H9 (cell line): Measurements from ENCODE around the gene ZC3H12C. TPM values are rescaled to one million over a fixed set of nuclear protein-coding genes. Genes with fewer than 3 reads are reported as not detected.

ENCODE experiments used
- DNase-seq: peaks from one replicate; pipeline ENCODE4 v3.0.0-alpha.2; 2017
- H2AFZ ChIP-seq: one replicate; pipeline ENCODE4 v1.6.1; 2013; ENCODE audit warnings: mild to moderate bottlenecking, low read length, control low read depth, moderate library complexity
- H2AK5ac ChIP-seq: 2 replicates; pipeline ENCODE4 v1.6.1; 2013; ENCODE audit warnings: low read length, control low read depth, mixed read lengths; ENCODE audit not compliant: insufficient read length
- H2BK120ac ChIP-seq: one replicate; pipeline ENCODE4 v1.6.1; 2013; ENCODE audit warnings: low read depth, mild to moderate bottlenecking, low read length, control low read depth, inconsistent platforms; ENCODE audit not compliant: poor library complexity, severe bottlenecking
- H2BK12ac ChIP-seq: 2 replicates; pipeline ENCODE4 v1.6.1; 2013; ENCODE audit warnings: low read length, control low read depth, mixed read lengths, low read depth; ENCODE audit not compliant: insufficient read length
- H2BK15ac ChIP-seq: 2 replicates; pipeline ENCODE4 v1.6.1; 2013; ENCODE audit warnings: low read depth, low read length, control low read depth
- H2BK20ac ChIP-seq: one replicate; pipeline ENCODE4 v1.6.1; 2013; ENCODE audit warnings: low read depth, mild to moderate bottlenecking, low read length, control low read depth, inconsistent platforms; ENCODE audit not compliant: poor library complexity, severe bottlenecking
- H2BK5ac ChIP-seq: 2 replicates; pipeline ENCODE4 v1.6.1; 2013; ENCODE audit warnings: low read length, control low read depth, mixed read lengths; ENCODE audit not compliant: insufficient read length
- H3K14ac ChIP-seq: 2 replicates; pipeline ENCODE4 v1.6.1; 2013; ENCODE audit warnings: low read length, control low read depth; ENCODE audit not compliant: insufficient read depth
- H3K18ac ChIP-seq: 2 replicates; pipeline ENCODE4 v1.6.1; 2013; ENCODE audit warnings: low read depth, mild to moderate bottlenecking, mixed read lengths, low read length, control low read depth; ENCODE audit not compliant: insufficient read length
- H3K23ac ChIP-seq: 2 replicates; pipeline ENCODE4 v1.6.1; 2013; ENCODE audit warnings: low read length, control low read depth, mixed read lengths, low read depth; ENCODE audit not compliant: insufficient read length
- H3K23me2 ChIP-seq: 2 replicates; pipeline ENCODE4 v1.6.1; 2013; ENCODE audit warnings: low read depth, mild to moderate bottlenecking, mixed read lengths, low read length, control low read depth; ENCODE audit not compliant: insufficient read length, poor library complexity, severe bottlenecking
- H3K27ac ChIP-seq: 2 replicates; pipeline ENCODE4 v1.5.1; 2013; ENCODE audit warnings: low read length, control low read depth, mixed read lengths, low read depth; ENCODE audit not compliant: insufficient read length
- H3K27me3 ChIP-seq: 2 replicates; pipeline ENCODE4 v1.6.1; 2013; ENCODE audit warnings: low read length, control low read depth, inconsistent platforms; ENCODE audit not compliant: insufficient read depth
- H3K4ac ChIP-seq: 2 replicates; pipeline ENCODE4 v1.6.1; 2013; ENCODE audit warnings: low read depth, mild to moderate bottlenecking, control low read depth, inconsistent platforms, low read length, moderate library complexity
- H3K4me1 ChIP-seq: 2 replicates; pipeline ENCODE4 v1.6.1; 2013; ENCODE audit warnings: low read length, control low read depth, inconsistent platforms; ENCODE audit not compliant: insufficient read depth
- H3K4me2 ChIP-seq: 2 replicates; pipeline ENCODE4 v1.6.1; 2013; ENCODE audit warnings: low read length, control low read depth, mixed read lengths; ENCODE audit not compliant: insufficient read length, insufficient read depth
- H3K56ac ChIP-seq: 2 replicates; pipeline ENCODE4 v1.6.1; 2013; ENCODE audit warnings: low read depth, mild to moderate bottlenecking, mixed read lengths, low read length, control low read depth; ENCODE audit not compliant: insufficient read length
- H3K79me1 ChIP-seq: 2 replicates; pipeline ENCODE4 v1.6.1; 2013; ENCODE audit warnings: low read depth, mild to moderate bottlenecking, moderate library complexity, low read length, control low read depth, inconsistent platforms; ENCODE audit not compliant: insufficient read depth, poor library complexity, severe bottlenecking
- H3K79me2 ChIP-seq: 2 replicates; pipeline ENCODE4 v1.6.1; 2013; ENCODE audit warnings: low read length, control low read depth, inconsistent platforms; ENCODE audit not compliant: insufficient read depth
- H3K9ac ChIP-seq: 2 replicates; pipeline ENCODE4 v1.6.1; 2013; ENCODE audit warnings: low read length, control low read depth, mixed read lengths; ENCODE audit not compliant: insufficient read length; ENCODE audit errors: extremely low read depth
- H3K9me3 ChIP-seq: one replicate; pipeline ENCODE4 v1.6.1; 2013; ENCODE audit warnings: low read depth, low read length, inconsistent platforms; ENCODE audit not compliant: control insufficient read depth
- H3T11ph ChIP-seq: one replicate; pipeline ENCODE4 v1.6.1; 2013; ENCODE audit warnings: mild to moderate bottlenecking, low read length, control low read depth, inconsistent platforms
- H4K20me1 ChIP-seq: one replicate; pipeline ENCODE4 v1.6.1; 2013; ENCODE audit not compliant: control insufficient read depth, insufficient read length, insufficient read depth
- H4K5ac ChIP-seq: 2 replicates; pipeline ENCODE4 v1.6.1; 2013; ENCODE audit warnings: low read depth, mild to moderate bottlenecking, mixed read lengths, low read length, control low read depth; ENCODE audit not compliant: insufficient read length
- H4K8ac ChIP-seq: replicated peaks from 2 replicates; pipeline ENCODE4 v1.6.1; 2013; ENCODE audit warnings: low read length, control low read depth, mixed read lengths, low read depth; ENCODE audit not compliant: insufficient read length
- H4K91ac ChIP-seq: 2 replicates; pipeline ENCODE4 v1.6.1; 2013; ENCODE audit warnings: low read depth, mild to moderate bottlenecking, moderate library complexity, mixed read lengths, low read length, control low read depth; ENCODE audit not compliant: insufficient read length
- H3K27ac Mint-ChIP-seq, 3 experiments: 2 replicates in 2 of 3; 3 replicates in 1 of 3; pipeline ENCODE4 v1.8.0; 2020 to 2021; ENCODE audit warnings: mixed read lengths in 3 of 3, mild to moderate bottlenecking in 1 of 3, moderate library complexity in 1 of 3
- H3K27me3 Mint-ChIP-seq: 2 replicates; pipeline ENCODE4 v1.8.0; 2021; ENCODE audit warnings: low read depth, mild to moderate bottlenecking, moderate library complexity, mixed read lengths
- H3K36me3 Mint-ChIP-seq, 3 experiments: 2 replicates in 2 of 3; 3 replicates in 1 of 3; pipeline ENCODE4 v1.8.0; 2020 to 2021; ENCODE audit warnings: low read depth in 3 of 3, mixed read lengths in 3 of 3; ENCODE audit not compliant: insufficient read depth in 1 of 3
- H3K4me1 Mint-ChIP-seq, 2 experiments: 2 replicates each; pipeline ENCODE4 v1.8.0; 2020; ENCODE audit warnings: mixed read lengths in 2 of 2
- H3K4me3 Mint-ChIP-seq, 2 experiments: 2 replicates in 1 of 2; 3 replicates in 1 of 2; pipeline ENCODE4 v1.8.0; 2020 to 2021; ENCODE audit warnings: mild to moderate bottlenecking in 2 of 2, mixed read lengths in 2 of 2, moderate library complexity in 1 of 2
- H3K9me3 Mint-ChIP-seq, 2 experiments: 2 replicates in 1 of 2; 3 replicates in 1 of 2; pipeline ENCODE4 v1.8.0; 2020; ENCODE audit warnings: mild to moderate bottlenecking in 2 of 2, mixed read lengths in 2 of 2, moderate library complexity in 1 of 2
- WGBS: extraction: QIAGEN DNeasy Blood & Tissue Kit; methylation state at CpG from one replicate; pipeline ENCODE4 v1.1.7; 2013; ENCODE audit warnings: missing lambda C conversion rate, low lambda C conversion rate, mixed read lengths; ENCODE audit not compliant: insufficient read length; ENCODE audit errors: extremely low coverage; 5-methylcytosine and 5-hydroxymethylcytosine counted together
- total RNA-seq: library from RNA; stranded (reverse); gene quantifications from 2 replicates; pipeline ENCODE4 v1.2.1, GENCODE V29; 2021
- TF ChIP-seq, protein P1 (sequence below): fragments of 200-600 bp; sonication (generic); conservative IDR thresholded peaks from 3 replicates; pipeline ENCODE4 v1.8.0; 2021; ENCODE audit warnings: antibody characterized with exemption, mild to moderate bottlenecking

ZC3H12C gene
- total RNA-seq, 1 experiment from 2014 or later = 4.8 TPM

DNA sequence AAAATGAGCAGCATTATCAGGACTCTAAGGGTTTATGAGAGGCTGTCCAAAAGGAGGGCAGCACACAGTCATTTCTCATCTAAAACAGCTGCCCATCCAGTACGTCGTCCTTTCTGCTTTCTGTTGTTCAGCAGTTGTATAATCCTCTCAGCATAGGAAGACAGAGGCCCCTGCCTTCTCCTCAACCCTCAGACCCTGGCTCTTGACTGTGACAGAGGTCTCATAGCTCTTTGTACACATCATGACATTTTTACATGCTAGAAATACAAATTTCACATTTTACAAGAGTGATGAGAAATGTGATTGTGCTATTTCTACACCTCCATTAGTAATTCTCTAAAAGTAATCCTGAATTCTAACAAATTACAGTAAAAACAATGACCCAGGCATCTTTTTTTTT, 36.2 kb upstream of the ZC3H12C start:
- H4K5ac ChIP-seq = no peak overlapping the region
- H2AFZ ChIP-seq = no peak overlapping the region
- H3K9me3 Mint-ChIP-seq = peaks cover 19 to 20% of the 10 kb centered on the region in 2 experiments
- H3K18ac ChIP-seq = no peak overlapping the region
- no peak overlapping the region for H3K4ac ChIP-seq
- TF ChIP-seq, protein P1, sequence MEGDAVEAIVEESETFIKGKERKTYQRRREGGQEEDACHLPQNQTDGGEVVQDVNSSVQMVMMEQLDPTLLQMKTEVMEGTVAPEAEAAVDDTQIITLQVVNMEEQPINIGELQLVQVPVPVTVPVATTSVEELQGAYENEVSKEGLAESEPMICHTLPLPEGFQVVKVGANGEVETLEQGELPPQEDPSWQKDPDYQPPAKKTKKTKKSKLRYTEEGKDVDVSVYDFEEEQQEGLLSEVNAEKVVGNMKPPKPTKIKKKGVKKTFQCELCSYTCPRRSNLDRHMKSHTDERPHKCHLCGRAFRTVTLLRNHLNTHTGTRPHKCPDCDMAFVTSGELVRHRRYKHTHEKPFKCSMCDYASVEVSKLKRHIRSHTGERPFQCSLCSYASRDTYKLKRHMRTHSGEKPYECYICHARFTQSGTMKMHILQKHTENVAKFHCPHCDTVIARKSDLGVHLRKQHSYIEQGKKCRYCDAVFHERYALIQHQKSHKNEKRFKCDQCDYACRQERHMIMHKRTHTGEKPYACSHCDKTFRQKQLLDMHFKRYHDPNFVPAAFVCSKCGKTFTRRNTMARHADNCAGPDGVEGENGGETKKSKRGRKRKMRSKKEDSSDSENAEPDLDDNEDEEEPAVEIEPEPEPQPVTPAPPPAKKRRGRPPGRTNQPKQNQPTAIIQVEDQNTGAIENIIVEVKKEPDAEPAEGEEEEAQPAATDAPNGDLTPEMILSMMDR = no peak
- H3K79me1 ChIP-seq = no peaks in the 10 kb centered on the region
- H4K8ac ChIP-seq = no peak overlapping the region
- no CpG with 5 or more reads among the region's 2 CpGs for WGBS
- no peak overlapping the region for H2AK5ac ChIP-seq
- no peak overlapping the region for H3K9ac ChIP-seq
- H3K4me3 Mint-ChIP-seq = no peak overlapping the region
- H4K20me1 ChIP-seq = no peaks in the 10 kb centered on the region
- H3K27me3 ChIP-seq = no peaks in the 10 kb centered on the region
- H3K4me1 ChIP-seq = no peaks in the 10 kb centered on the region
- no peaks in the 10 kb centered on the region for H3K4me1 Mint-ChIP-seq
- H2BK15ac ChIP-seq = no peak overlapping the region
- H3K4me2 ChIP-seq = no peak overlapping the region
- peaks cover 9 to 17% (median 15%) of the 10 kb centered on the region in 3 experiments for H3K36me3 Mint-ChIP-seq
- no peaks in the 10 kb centered on the region for H3K9me3 ChIP-seq
- H3K27me3 Mint-ChIP-seq = no peaks in the 10 kb centered on the region
- no peak overlapping the region for H2BK5ac ChIP-seq
- no peaks in the 10 kb centered on the region for H3K23me2 ChIP-seq
- no peak overlapping the region for H3K27ac ChIP-seq
- no peak overlapping the region for H3K23ac ChIP-seq
- no peak overlapping the region for H3K56ac ChIP-seq
- no peak overlapping the region for H4K91ac ChIP-seq
- no peak overlapping the region for H3K27ac Mint-ChIP-seq
- DNase-seq = no peak
- H3K14ac ChIP-seq = no peak overlapping the region
- no peak overlapping the region for H2BK12ac ChIP-seq
- H2BK20ac ChIP-seq = no peak overlapping the region
- no peak overlapping the region for H2BK120ac ChIP-seq
- no peak overlapping the region for H3T11ph ChIP-seq
- H3K79me2 ChIP-seq = no peaks in the 10 kb centered on the region
